M059J (cell line): ENCODE data around the gene PAFAH1B1. TPM values are rescaled to one million over a fixed set of nuclear protein-coding genes. Genes with fewer than 3 reads are reported as not detected.
"Not testable (repeated sequence)": the region's sequence is repeated elsewhere in the genome, so short reads cannot be mapped to it uniquely, and the experiment has no call there.

Experiments
- DNase-seq: peaks from one replicate; pipeline ENCODE4 v3.0.0-alpha.2; 2012; ENCODE audit warnings: low read depth
- total RNA-seq: library from RNA; depleted of rRNA; stranded (reverse); fragments of >200 nt; shearing (Covaris generic); gene quantifications from 2 replicates; pipeline ENCODE4 v1.2.3, GENCODE V29; 2014

PAFAH1B1 gene
- total RNA-seq, 1 experiment from 2014 or later = 109 TPM

DNA sequence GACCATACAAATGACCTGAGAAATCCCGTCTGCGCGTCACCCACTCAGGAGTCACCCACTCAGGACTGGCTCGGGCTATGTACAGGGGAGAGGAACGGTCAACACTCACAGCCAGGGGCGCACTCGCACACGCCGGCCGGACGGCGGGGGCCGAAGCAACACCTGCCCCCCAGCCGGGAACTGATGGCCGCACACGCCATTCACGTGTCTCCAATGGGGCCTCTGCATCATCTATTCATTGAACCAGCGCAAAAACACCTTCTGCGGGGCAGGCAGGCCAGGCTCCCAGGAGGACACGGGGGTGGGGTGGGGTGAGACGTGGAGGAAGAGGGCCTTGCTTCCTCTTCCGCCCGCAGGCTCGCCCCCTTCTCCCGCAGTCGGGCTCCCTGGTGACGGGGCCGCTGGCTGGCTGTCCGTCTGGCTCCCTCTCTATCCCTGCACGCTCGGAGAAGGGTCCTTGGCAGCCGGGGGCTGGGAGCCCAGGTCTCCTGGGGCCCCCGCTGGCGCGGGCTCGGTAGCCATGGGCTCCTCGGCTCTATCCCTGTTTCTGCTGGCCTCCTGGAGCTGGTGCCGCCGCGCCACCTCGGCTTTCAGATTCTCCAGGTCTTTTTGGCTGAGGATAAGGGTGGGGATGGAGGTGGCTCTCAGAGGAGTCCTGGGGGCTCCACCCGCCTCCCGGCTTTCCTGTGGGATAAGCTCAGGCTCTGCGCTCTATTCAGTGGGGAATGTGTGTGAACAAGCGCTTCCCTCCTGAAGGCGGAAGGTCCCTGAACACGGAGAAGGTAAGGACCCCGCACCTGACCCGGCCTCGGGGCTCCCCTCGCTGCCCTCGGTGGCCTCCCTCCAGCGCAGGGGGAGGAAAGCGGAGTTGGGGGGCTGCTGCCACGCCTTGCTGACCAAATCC, 97.0 kb downstream of the PAFAH1B1 start:
- no peak for DNase-seq

GRCh38 chr17:2691069-2691871, 97.8 kb downstream of the PAFAH1B1 start:
- no peak for DNase-seq

- no peak for DNase-seq
Measured at GRCh38 chr17:2691965-2692780, 98.7 kb downstream of the PAFAH1B1 start.

GRCh38 chr17:2692781-2693135, 99.3 kb downstream of the PAFAH1B1 start:
- no peak for DNase-seq

- no peak for DNase-seq
Measured at GRCh38 chr17:2693561-2694380, 100.3 kb downstream of the PAFAH1B1 start.

- no peak for DNase-seq
Measured at GRCh38 chr17:2694381-2695242, 101.2 kb downstream of the PAFAH1B1 start.

DNA sequence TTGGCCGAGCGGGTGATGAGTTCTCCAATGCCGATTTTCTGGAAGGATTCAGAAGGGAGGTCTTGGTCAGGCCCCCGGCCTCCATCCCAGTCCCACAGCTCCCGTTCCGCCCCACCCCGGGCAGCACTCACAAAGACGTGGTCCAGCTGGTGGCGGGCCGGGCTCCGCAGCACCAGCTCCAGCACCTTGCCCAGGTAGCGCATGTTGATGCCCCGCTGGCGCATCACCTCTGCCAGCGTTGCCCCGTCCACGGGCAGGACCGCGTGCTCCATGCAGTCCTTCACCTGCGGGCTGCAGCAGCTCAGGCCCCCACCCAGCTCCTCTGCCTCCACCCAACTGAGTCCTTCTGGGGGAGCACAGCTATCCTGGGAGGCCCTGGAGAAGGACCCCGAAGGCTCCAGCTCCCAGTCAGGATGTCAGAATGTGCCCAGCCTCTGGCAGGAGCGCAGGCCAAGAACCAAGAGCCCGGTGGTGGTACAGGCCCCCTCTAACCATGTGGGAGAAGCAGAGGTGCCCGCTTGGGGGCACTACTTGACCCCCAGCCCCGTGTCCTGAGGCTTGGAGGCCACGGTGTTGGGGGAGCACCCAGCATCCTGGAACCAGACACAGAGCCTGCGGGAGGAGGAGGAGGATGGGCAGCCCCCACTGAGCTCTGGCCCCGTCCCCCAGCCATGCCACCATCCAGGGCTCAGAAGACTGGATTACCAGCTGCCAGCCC, 101.9 kb downstream of the PAFAH1B1 start:
- no peak for DNase-seq

DNA sequence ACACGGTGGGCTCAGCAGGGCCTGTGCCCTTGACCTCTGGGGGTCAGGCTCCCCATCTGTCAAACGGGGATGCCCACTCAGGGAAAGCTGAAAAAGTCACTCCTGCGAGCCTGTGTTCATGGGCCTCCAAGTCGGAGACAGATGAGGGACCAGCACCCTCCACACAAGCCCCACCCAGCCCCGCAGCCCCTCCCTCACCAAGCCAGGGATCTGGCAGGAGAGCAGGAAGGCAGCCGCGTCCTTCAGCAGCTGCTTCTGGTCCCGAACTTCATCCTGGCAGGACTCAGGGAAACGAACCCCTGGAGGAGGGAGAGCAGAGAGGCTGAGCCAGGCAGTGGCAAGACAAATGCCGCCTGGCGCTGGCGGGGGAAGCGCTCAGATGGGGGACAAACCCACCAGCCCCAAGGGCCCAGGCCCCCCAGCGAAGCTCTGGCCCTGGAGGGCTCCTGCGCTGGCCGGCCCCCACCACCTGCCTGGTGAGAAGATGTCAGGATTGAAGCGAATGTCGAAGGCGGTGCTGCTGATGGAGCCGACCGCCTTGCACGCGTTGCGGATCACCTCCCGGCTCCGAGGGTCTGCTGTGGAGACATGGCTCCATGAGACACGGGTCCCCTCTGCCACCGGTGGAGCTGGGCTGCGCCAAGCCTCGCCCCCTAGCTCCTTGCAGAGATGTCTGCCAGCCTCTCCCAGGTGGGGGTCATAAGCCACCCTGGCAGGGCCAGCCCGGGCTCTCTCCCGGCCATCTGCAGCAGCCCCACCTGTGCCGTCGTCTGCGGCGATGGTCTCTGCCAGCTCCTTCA, 102.7 kb downstream of the PAFAH1B1 start:
- DNase-seq = no peak

GRCh38 chr17:2697611-2698162, 104.2 kb downstream of the PAFAH1B1 start:
- no peak for DNase-seq

- DNase-seq = not testable (repeated sequence)
Measured at GRCh38 chr17:2699216-2699805, 105.9 kb downstream of the PAFAH1B1 start.

DNA sequence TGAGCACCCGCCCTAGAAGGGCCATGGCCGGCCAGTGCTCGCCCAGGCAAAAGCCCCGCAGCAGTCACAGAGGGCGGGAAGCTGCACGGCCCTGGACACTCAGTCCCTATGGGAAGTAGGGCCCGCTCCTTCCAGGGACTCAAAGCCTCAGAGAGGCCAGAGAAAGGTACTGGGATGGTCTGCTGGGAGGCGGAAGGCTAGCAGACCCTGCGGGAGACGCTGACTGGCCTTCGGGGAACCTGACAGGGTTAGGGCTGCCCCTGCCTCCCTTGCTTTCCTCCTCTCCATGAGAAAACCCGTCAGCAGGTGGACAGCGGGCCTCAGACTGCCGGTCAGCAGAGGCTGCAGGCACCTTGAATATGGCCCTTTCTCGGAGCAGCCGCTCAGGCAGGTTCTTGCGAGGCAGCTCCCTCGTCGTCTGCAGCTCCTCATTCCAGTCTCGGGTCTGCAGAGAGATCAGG, 106.6 kb downstream of the PAFAH1B1 start:
- no peak for DNase-seq

DNA sequence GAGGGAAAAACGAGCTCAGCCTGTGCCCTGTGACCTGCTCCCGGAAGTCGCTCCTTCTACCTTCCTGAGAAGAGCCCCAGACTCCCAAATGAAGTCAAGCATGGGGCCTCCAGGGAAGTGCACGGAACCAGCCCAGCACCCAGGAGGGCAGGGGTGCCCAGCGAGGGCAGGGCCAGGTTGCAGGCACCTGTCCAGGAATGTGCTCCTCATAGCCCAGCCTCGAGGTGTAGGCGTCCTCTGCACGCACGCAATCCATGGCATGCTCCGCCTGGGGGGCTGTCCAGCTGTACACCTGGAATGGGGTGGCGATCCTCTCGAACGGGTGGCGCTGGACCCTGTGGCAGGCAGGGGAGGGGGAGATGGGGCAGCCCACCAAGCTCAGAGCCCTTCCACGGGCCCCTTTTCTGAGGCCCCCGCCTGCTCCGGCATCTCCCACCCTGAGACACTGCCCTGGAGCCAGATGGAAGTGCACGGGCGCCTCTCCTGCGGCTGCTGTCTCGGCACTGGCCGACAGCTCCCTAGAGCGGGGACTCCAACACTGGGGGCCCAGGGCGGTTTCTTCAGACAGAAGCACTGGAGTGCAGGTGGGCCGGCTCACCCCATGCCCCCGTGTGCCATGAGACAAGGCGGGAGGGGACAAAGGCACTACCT, 107.2 kb downstream of the PAFAH1B1 start:
- DNase-seq = no peak

DNA sequence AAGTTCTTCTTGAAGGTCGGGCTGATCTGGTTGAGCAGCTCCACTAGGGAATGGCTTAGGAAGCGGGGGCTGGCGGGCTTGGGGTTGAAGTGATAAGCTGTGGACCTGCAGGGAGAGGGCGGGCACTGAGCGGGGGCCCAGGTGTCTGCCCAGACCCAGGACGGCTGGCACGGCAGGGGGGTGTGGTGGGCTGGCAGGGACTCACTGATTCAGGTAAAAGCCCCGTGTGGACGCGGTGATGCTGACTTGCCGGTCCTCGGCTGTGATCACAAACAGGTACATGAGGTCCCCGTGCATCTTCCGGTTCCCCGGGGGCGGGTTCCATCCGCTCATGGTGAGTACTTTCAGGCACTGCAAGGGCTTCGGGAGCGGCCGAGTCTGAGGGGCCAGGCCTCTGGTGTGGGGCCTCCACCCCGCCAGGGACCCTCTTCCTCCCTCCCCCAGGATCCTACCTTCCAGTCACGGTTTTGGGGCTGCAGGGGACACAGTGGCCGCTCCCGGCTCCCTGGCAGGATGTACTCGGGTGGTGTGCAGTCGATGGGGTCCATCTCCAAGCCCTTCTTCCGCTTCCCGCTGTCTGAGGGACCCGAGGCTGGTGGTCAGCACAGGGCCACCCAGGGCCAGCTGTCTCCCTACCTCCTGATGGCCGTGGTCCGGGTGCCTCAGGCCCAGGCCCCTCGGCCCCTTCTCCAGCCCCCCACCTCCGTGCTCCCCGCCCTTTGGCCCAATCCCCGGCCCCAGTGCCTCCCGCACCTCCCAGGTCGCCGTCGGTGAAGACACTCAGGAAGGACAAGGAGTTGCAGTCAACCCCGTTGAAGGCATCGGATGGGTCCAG, 107.9 kb downstream of the PAFAH1B1 start:
- DNase-seq = no peak

DNA sequence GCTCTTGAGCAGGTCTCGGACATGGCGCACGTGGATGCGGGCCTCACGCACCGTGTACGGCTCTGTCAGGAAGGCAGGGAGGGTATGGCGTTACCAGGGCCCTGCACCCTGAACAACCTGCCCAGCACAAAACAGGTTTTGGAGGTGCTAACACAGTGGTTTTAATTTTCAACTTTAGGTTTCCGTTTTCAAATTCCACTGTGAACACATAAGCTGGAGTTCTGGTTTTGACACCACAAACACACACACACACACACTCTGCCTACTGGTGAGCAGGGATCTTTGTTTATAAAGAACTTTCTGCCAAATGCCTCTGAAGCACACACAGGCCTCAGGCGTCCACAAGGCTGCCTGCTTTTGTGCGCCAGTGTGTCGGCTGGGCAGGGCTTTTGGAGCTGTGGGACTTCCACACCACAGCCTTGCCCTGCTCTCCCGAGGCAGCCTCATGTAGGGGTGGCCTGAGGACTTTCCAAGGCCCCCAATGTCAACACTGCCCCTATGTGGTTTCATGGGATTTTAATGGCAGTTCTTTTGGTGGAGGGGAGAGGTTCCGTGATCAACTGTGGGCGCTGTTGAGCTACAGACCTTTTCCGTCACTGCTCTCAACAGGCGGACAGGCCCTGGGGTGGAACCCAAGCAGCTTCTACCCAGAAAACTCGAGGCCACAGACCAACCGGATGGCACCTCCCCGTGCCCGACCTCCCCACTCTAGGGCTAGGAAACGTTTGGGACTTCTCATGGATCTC, 108.7 kb downstream of the PAFAH1B1 start:
- DNase-seq = no peak

- DNase-seq = no peak
Measured at GRCh38 chr17:2703181-2703580, 109.7 kb downstream of the PAFAH1B1 start.

DNA sequence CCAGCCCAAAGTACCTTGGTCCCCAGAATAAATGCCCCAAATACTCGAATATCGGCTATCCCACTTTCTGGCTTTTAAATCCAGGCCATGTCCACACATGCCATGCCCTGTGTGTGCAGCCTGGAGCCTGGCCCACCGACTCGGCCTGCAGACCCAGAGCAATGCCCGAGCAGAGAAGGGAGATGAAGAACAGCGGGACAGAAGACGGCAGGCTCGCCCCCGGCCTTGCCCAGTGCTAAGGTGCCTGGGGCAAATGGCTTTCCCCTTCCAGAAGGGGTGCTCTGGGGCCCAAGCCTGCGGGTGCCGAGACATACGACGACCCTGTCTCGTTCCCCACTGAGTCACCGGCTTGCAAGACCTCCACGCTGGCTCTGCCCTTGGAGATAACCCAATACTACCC, 110.2 kb downstream of the PAFAH1B1 start:
- no peak for DNase-seq
